Neuronal stem cell (in vitro differentiated cells): ENCODE results near the gene IGDCC3.

Experiments
- DNase-seq: peaks from one replicate; pipeline ENCODE4 v3.0.0-alpha.2; 2013; ENCODE audit warnings: low spot score
- H2AFZ ChIP-seq: one replicate; pipeline ENCODE4 v1.6.1; 2013; ENCODE audit warnings: mild to moderate bottlenecking, low read length, inconsistent platforms
- H2AK5ac ChIP-seq: 2 replicates; pipeline ENCODE4 v1.6.1; 2013; ENCODE audit warnings: low read depth, mild to moderate bottlenecking, inconsistent platforms, low read length, moderate library complexity, mixed read lengths
- H2BK120ac ChIP-seq: 2 replicates; pipeline ENCODE4 v1.6.1; 2013; ENCODE audit warnings: low read depth, mild to moderate bottlenecking, inconsistent platforms, low read length, moderate library complexity, mixed read lengths
- H2BK12ac ChIP-seq: one replicate; pipeline ENCODE4 v1.6.1; 2013; ENCODE audit warnings: low read length, inconsistent platforms
- H2BK15ac ChIP-seq: 2 replicates; pipeline ENCODE4 v1.6.1; 2013; ENCODE audit warnings: mild to moderate bottlenecking, low read length, inconsistent platforms, mixed read lengths
- H2BK5ac ChIP-seq: one replicate; pipeline ENCODE4 v1.6.1; 2013; ENCODE audit warnings: inconsistent platforms, mild to moderate bottlenecking, low read length, moderate library complexity
- H3K14ac ChIP-seq: one replicate; pipeline ENCODE4 v1.6.1; 2013; ENCODE audit warnings: low read length, inconsistent platforms
- H3K18ac ChIP-seq: 2 replicates; pipeline ENCODE4 v1.6.1; 2013; ENCODE audit warnings: low read length, inconsistent platforms
- H3K23ac ChIP-seq: 2 replicates; pipeline ENCODE4 v1.6.1; 2013; ENCODE audit warnings: low read depth, mild to moderate bottlenecking, mixed read lengths, low read length, inconsistent platforms; ENCODE audit not compliant: poor library complexity
- H3K27ac ChIP-seq: replicated peaks from 3 replicates; pipeline ENCODE4 v1.5.1; 2013; ENCODE audit warnings: low read length, inconsistent platforms
- H3K27me3 ChIP-seq, 3 experiments: 2 replicates each; pipeline ENCODE4 v1.6.1; 2013; ENCODE audit warnings: low read length in 3 of 3, mild to moderate bottlenecking in 2 of 3, inconsistent platforms in 1 of 3, low read depth in 1 of 3, mixed read lengths in 1 of 3, moderate library complexity in 1 of 3; ENCODE audit not compliant: control insufficient read depth in 3 of 3, insufficient read depth in 3 of 3
- H3K36me3 ChIP-seq, 2 donors: replicated peaks in 1 of 2; 2 replicates each; pipeline ENCODE4 v1.6.1; 2013; ENCODE audit warnings: low read length in 2 of 2; ENCODE audit not compliant: control insufficient read depth in 2 of 2, insufficient read depth in 2 of 2
- H3K4ac ChIP-seq: 2 replicates; pipeline ENCODE4 v1.6.1; 2013; ENCODE audit warnings: inconsistent platforms, mild to moderate bottlenecking, low read length, moderate library complexity
- H3K4me1 ChIP-seq, 2 donors: 1 replicate in 1 of 2; 2 replicates in 1 of 2; pipeline ENCODE4 v1.6.1; 2013; ENCODE audit warnings: low read length in 2 of 2, low read depth in 1 of 2; ENCODE audit not compliant: control insufficient read depth in 2 of 2, insufficient read depth in 1 of 2
- H3K4me2 ChIP-seq: one replicate; pipeline ENCODE4 v1.6.1; 2013; ENCODE audit warnings: mild to moderate bottlenecking, low read length, inconsistent platforms; ENCODE audit not compliant: insufficient read depth, poor library complexity, severe bottlenecking
- H3K4me3 ChIP-seq, 2 donors: 2 replicates each; pipeline ENCODE4 v1.5.1; 2013; ENCODE audit warnings: low read length in 2 of 2, mild to moderate bottlenecking in 2 of 2, inconsistent platforms in 1 of 2, moderate library complexity in 1 of 2
- H3K79me1 ChIP-seq: one replicate; pipeline ENCODE4 v1.6.1; 2013; ENCODE audit warnings: low read depth, mild to moderate bottlenecking, inconsistent platforms, low read length, moderate library complexity
- H3K9ac ChIP-seq: one replicate; pipeline ENCODE4 v1.6.1; 2013; ENCODE audit warnings: mild to moderate bottlenecking, low read depth, low read length, inconsistent platforms; ENCODE audit not compliant: poor library complexity
- H3K9me3 ChIP-seq, 2 donors: replicated peaks in 1 of 2; 2 replicates each; pipeline versions ENCODE3 to v1.6.1; 2013; ENCODE audit warnings: low read length in 2 of 2, mild to moderate bottlenecking in 2 of 2, inconsistent platforms in 1 of 2, low read depth in 1 of 2, mixed read lengths in 1 of 2, moderate library complexity in 1 of 2; ENCODE audit not compliant: control insufficient read depth in 2 of 2, insufficient read depth in 1 of 2
- H4K8ac ChIP-seq: one replicate; pipeline ENCODE4 v1.6.1; 2013; ENCODE audit warnings: low read depth, mild to moderate bottlenecking, inconsistent platforms, low read length, moderate library complexity
- H4K91ac ChIP-seq: one replicate; pipeline ENCODE4 v1.6.1; 2013; ENCODE audit warnings: low read length, low read depth, mild to moderate bottlenecking, inconsistent platforms; ENCODE audit not compliant: poor library complexity
- WGBS, 2 donors: extraction: QIAGEN DNeasy Blood & Tissue Kit; methylation state at CpG; one replicate each; pipeline ENCODE4 v1.1.7; 2013; ENCODE audit warnings: missing lambda C conversion rate in 2 of 2, mixed read lengths in 1 of 2; ENCODE audit not compliant: insufficient read length in 2 of 2, insufficient replicate concordance in 1 of 2; ENCODE audit errors: extremely low coverage in 2 of 2; 5-methylcytosine and 5-hydroxymethylcytosine counted together

Gene IGDCC3

GRCh38 chr15:65286069-65286703 is 91.6 kb downstream of the IGDCC3 start:
- WGBS, 2 donors: no CpG with 5 or more reads among the region's 52 CpGs
- peak overlapping the region; percentile 94 for H3K9ac ChIP-seq
- peak overlapping the region; percentile 85 for H3K4me2 ChIP-seq
- H2AFZ ChIP-seq: peak overlapping the region; percentile 90
- H3K27ac ChIP-seq: peak overlapping the region; percentile 83
- H2BK120ac ChIP-seq: no peak overlapping the region
- H4K91ac ChIP-seq: no peak overlapping the region
- H3K27me3 ChIP-seq: no peaks in the 10 kb centered on the region
- no peaks in the 10 kb centered on the region for H3K79me1 ChIP-seq
- H3K23ac ChIP-seq: peak overlapping the region; percentile 58
- H2BK5ac ChIP-seq: peak overlapping the region; percentile 76
- no peaks in the 10 kb centered on the region for H3K9me3 ChIP-seq
- H3K4me3 ChIP-seq: peak overlapping the region; percentile 58 to 81
- no peak overlapping the region for H3K14ac ChIP-seq
- no peak overlapping the region for H2BK15ac ChIP-seq
- no peak overlapping the region for H3K4ac ChIP-seq
- H3K4me1 ChIP-seq: peaks cover 8 to 13% of the 10 kb centered on the region in 2 donors
- H2BK12ac ChIP-seq: no peak overlapping the region
- H2AK5ac ChIP-seq: no peak overlapping the region
- H4K8ac ChIP-seq: no peak overlapping the region
- peak; percentile 69 for DNase-seq
- peaks cover 2 to 9% of the 10 kb centered on the region in 2 donors for H3K36me3 ChIP-seq
- peak overlapping the region; percentile 94 for H3K18ac ChIP-seq

GRCh38 chr15:65285291-65286068 is 92.3 kb downstream of the IGDCC3 start:
- Histone ChIP-seq H3K18ac (no peak overlapping the region), H3K36me3 (peaks cover 2 to 9% of the 10 kb centered on the region in 2 donors), H4K91ac (no peak overlapping the region), H3K14ac (no peak overlapping the region), H3K4ac (no peak overlapping the region), H2AK5ac (no peak overlapping the region), H3K23ac (no peak overlapping the region), H3K27me3 (no peaks in the 10 kb centered on the region), H3K79me1 (no peaks in the 10 kb centered on the region), H3K27ac (no peak overlapping the region), H2BK5ac (no peak overlapping the region), H2AFZ (peak overlapping the region; percentile 90), H3K9me3 (no peaks in the 10 kb centered on the region), H3K9ac (peak overlapping the region; percentile 94), H2BK15ac (no peak overlapping the region), H3K4me2 (peak overlapping the region; percentile 85), H3K4me3 (peak overlapping the region; percentile 58 to 81), H3K4me1 (peaks cover 8 to 13% of the 10 kb centered on the region in 2 donors), H2BK12ac (no peak overlapping the region), H4K8ac (no peak overlapping the region), H2BK120ac (no peak overlapping the region)
- no peak for DNase-seq
- WGBS, 2 donors: no CpG with 5 or more reads among the region's 10 CpGs

GRCh38 chr15:65278480-65278879 is 99.3 kb downstream of the IGDCC3 start:
- no peak overlapping the region for H4K91ac ChIP-seq
- WGBS, 2 donors: no CpG with 5 or more reads among the region's 1 CpG
- H2BK12ac ChIP-seq: no peak overlapping the region
- no peaks in the 10 kb centered on the region for H3K79me1 ChIP-seq
- no peak overlapping the region for H3K18ac ChIP-seq
- no peak overlapping the region for H3K27ac ChIP-seq
- H3K9ac ChIP-seq: no peak overlapping the region
- H3K4me2 ChIP-seq: no peak overlapping the region
- H2AFZ ChIP-seq: no peak overlapping the region
- H3K23ac ChIP-seq: no peak overlapping the region
- DNase-seq: no peak
- no peak overlapping the region for H2BK5ac ChIP-seq
- no peak overlapping the region for H3K4ac ChIP-seq
- H4K8ac ChIP-seq: no peak overlapping the region
- peaks cover 2 to 11% of the 10 kb centered on the region in 2 donors for H3K36me3 ChIP-seq
- no peaks in the 10 kb centered on the region for H3K9me3 ChIP-seq
- no peak overlapping the region for H2AK5ac ChIP-seq
- H2BK120ac ChIP-seq: no peak overlapping the region
- no peaks in the 10 kb centered on the region for H3K27me3 ChIP-seq
- no peaks in the 10 kb centered on the region for H3K4me1 ChIP-seq
- H2BK15ac ChIP-seq: no peak overlapping the region
- H3K14ac ChIP-seq: no peak overlapping the region
- H3K4me3 ChIP-seq: no peak overlapping the region
